ENCODE results near the gene ELP4. TPM values are rescaled to one million over a fixed set of nuclear protein-coding genes. Genes with fewer than 3 reads are reported as not detected.

The ELP4 gene
- total and polyA plus RNA-seq, 12 donors: 10.5 to 30.4 (median 18.0) TPM

- no peak for DNase-seq
- Histone ChIP-seq H3K27me3 (peaks cover 8% of the 10 kb centered on the region), H3K36me3 (replicated peaks in 1 of 2) (no peaks in the 10 kb centered on the region), H3K9me3 (replicated peaks in 1 of 3) (no peaks in the 10 kb centered on the region), H3K4me3 (no peak overlapping the region), H3K4me1 (replicated peaks in 1 of 2) (no peaks in the 10 kb centered on the region), H3K27ac (no peak overlapping the region)
- TF ChIP-seq POLR2A (IDR thresholded peaks at IDR 0.05): no peak
- TF ChIP-seq CTCF (IDR thresholded peaks at IDR 0.05): no peak
- intact Hi-C loops (cut with DNase I): no loop called here
- whole genome bisulfite sequencing, 4 donors: 87 to 96% (median 91%) methylated on average over 2 of the region's 2 CpGs
Measured at GRCh38 chr11:31792456-31792855, 282.9 kb downstream of the ELP4 start.

- H3K4me1 ChIP-seq (replicated peaks in 1 of 2): no peaks in the 10 kb centered on the region
- intact Hi-C loops (cut with DNase I): no loop called here
- no peak overlapping the region for H3K27ac ChIP-seq
- no peaks in the 10 kb centered on the region for H3K36me3 ChIP-seq (replicated peaks in 1 of 2)
- H3K27me3 ChIP-seq: peaks cover 12% of the 10 kb centered on the region
- no peak for DNase-seq
- no peaks in the 10 kb centered on the region for H3K9me3 ChIP-seq (replicated peaks in 1 of 3)
- WGBS, 4 donors: 93 to 96% (median 95%) methylated on average over 9 to 10 of the region's 10 CpGs
- H3K4me3 ChIP-seq: no peak overlapping the region
- TF ChIP-seq CTCF (IDR thresholded peaks at IDR 0.05): no peak
- TF ChIP-seq POLR2A (IDR thresholded peaks at IDR 0.05): no peak
Measured at GRCh38 chr11:31793264-31793663, 283.7 kb downstream of the ELP4 start.

- no peak for DNase-seq
- H3K9me3 ChIP-seq (replicated peaks in 1 of 3): no peaks in the 10 kb centered on the region
- no peak for TF ChIP-seq POLR2A (IDR thresholded peaks at IDR 0.05)
- no peak for TF ChIP-seq CTCF (IDR thresholded peaks at IDR 0.05)
- H3K4me1 ChIP-seq (replicated peaks in 1 of 2): peaks cover 0 to 12% of the 10 kb centered on the region in 2 donors
- WGBS, 4 donors: 77 to 85% (median 78%) methylated on average over 4 of the region's 4 CpGs
- peaks cover 25% of the 10 kb centered on the region for H3K27me3 ChIP-seq
- no peaks in the 10 kb centered on the region for H3K36me3 ChIP-seq (replicated peaks in 1 of 2)
- intact Hi-C loops (cut with DNase I): no loop called here
- H3K4me3 ChIP-seq: no peak overlapping the region
- no peak overlapping the region for H3K27ac ChIP-seq
Measured at GRCh38 chr11:31794548-31794947, 285.0 kb downstream of the ELP4 start.

- H3K27me3 ChIP-seq: peaks cover 38% of the 10 kb centered on the region
- H3K4me1 ChIP-seq (replicated peaks in 1 of 2): peaks cover 0 to 16% of the 10 kb centered on the region in 2 donors
- H3K9me3 ChIP-seq (replicated peaks in 1 of 3): no peaks in the 10 kb centered on the region
- H3K36me3 ChIP-seq (replicated peaks in 1 of 2): no peaks in the 10 kb centered on the region
- no peak for TF ChIP-seq CTCF (IDR thresholded peaks at IDR 0.05)
- TF ChIP-seq POLR2A (IDR thresholded peaks at IDR 0.05): no peak
- no peak overlapping the region for H3K27ac ChIP-seq
- 69 to 74% (median 73%) methylated on average over 22 of the region's 22 CpGs for WGBS, 4 donors
- no peak overlapping the region for H3K4me3 ChIP-seq
- intact Hi-C loops (cut with DNase I): no loop called here
- no peak for DNase-seq
Measured at GRCh38 chr11:31795706-31796498, 286.3 kb downstream of the ELP4 start.
